Natural killer cell (primary cell): ENCODE data around the gene GRM1. TPM values are rescaled to one million over a fixed set of nuclear protein-coding genes. Genes with fewer than 3 reads are reported as not detected.

Source experiments
- ATAC-seq, 3 donors: fragments of 150-1000 bp in 2 of 3; fragments of 200-7000 bp in 1 of 3; cut with Tn5 transposase; 1 replicate in 1 of 3; 2 replicates in 2 of 3; pipeline ENCODE4 v1.10.0; 2021; ENCODE audit warnings: mild to moderate bottlenecking in 2 of 3, moderate library complexity in 2 of 3
- DNase-seq, 2 donors: peaks; one replicate each; pipeline versions ENCODE4 v3.0.0 to v3.0.0-alpha.2; 2013 to 2021; ENCODE audit warnings: mixed read lengths in 1 of 2
- H3K27ac ChIP-seq: one replicate; pipeline ENCODE4 v1.5.1; 2013; ENCODE audit warnings: mild to moderate bottlenecking, low read length
- H3K27me3 ChIP-seq: one replicate; pipeline ENCODE4 v1.6.1; 2013; ENCODE audit warnings: low read length; ENCODE audit not compliant: control insufficient read depth, insufficient read depth
- H3K36me3 ChIP-seq: one replicate; pipeline ENCODE4 v1.6.1; 2013; ENCODE audit warnings: low read length; ENCODE audit not compliant: control insufficient read depth, insufficient read depth
- H3K4me1 ChIP-seq: one replicate; pipeline ENCODE4 v1.6.1; 2013; ENCODE audit warnings: low read length; ENCODE audit not compliant: control insufficient read depth, insufficient read depth
- H3K4me3 ChIP-seq: one replicate; pipeline ENCODE4 v1.5.1; 2013; ENCODE audit warnings: low read length
- H3K9me3 ChIP-seq: one replicate; pipeline ENCODE4 v1.6.1; 2013; ENCODE audit warnings: low read length; ENCODE audit not compliant: control insufficient read depth, insufficient read depth
- H3K27ac Mint-ChIP-seq, 2 donors: one replicate each; pipeline ENCODE4 v1.8.0; 2022; ENCODE audit warnings: mild to moderate bottlenecking in 2 of 2, mixed read lengths in 2 of 2, moderate library complexity in 1 of 2
- H3K27me3 Mint-ChIP-seq, 2 donors: one replicate each; pipeline ENCODE4 v1.8.0; 2022; ENCODE audit warnings: low read depth in 2 of 2, mixed read lengths in 2 of 2
- H3K36me3 Mint-ChIP-seq: one replicate; pipeline ENCODE4 v1.8.0; 2022; ENCODE audit warnings: mixed read lengths
- H3K4me1 Mint-ChIP-seq, 2 donors: one replicate each; pipeline ENCODE4 v1.8.0; 2022; ENCODE audit warnings: mixed read lengths in 2 of 2
- H3K4me3 Mint-ChIP-seq: one replicate; pipeline ENCODE4 v1.8.0; 2022; ENCODE audit warnings: mild to moderate bottlenecking, moderate library complexity, mixed read lengths
- H3K9me3 Mint-ChIP-seq, 2 donors: one replicate each; pipeline ENCODE4 v1.8.0; 2022; ENCODE audit warnings: mixed read lengths in 2 of 2
- whole genome bisulfite sequencing: methylation state at CpG from one replicate; pipeline ENCODE4 v1.1.7; 2013; ENCODE audit warnings: missing lambda C conversion rate; ENCODE audit not compliant: insufficient coverage; 5-methylcytosine and 5-hydroxymethylcytosine counted together
- intact Hi-C: fragments of 100-400 bp; cut with micrococcal nuclease; formaldehyde crosslinking; loops from one replicate; pipeline ENCODE4 v1.14.2; 2022
- total RNA-seq, 4 donors: library from RNA; stranded (reverse); fragments of 120-200 nt in 1 of 4; gene quantifications; one replicate each; pipeline versions ENCODE4 v1.2.3 to v1.2.4, GENCODE V29; 2013 to 2022
- TF ChIP-seq, protein P1 (sequence below): fragments of 200-600 bp; IDR thresholded peaks from one replicate; pipeline ENCODE4 v1.8.0; 2022; ENCODE audit warnings: antibody characterized with exemption

GRM1 gene
- not detected for total RNA-seq
- 0.05 TPM for total RNA-seq (2013)

- H3K27ac Mint-ChIP-seq: no peak within 1 kb of the TSS
- 11% methylated on average over 38 of the region's 39 CpGs for WGBS
- no peak for DNase-seq
Observed at GRCh38 chr6:146028851-146029572, at the start of gene GRM1. TSS of gene GRM1 (plus strand) at chr6:146029062. CDS start at chr6:146029518, 456 bp downstream.

DNA sequence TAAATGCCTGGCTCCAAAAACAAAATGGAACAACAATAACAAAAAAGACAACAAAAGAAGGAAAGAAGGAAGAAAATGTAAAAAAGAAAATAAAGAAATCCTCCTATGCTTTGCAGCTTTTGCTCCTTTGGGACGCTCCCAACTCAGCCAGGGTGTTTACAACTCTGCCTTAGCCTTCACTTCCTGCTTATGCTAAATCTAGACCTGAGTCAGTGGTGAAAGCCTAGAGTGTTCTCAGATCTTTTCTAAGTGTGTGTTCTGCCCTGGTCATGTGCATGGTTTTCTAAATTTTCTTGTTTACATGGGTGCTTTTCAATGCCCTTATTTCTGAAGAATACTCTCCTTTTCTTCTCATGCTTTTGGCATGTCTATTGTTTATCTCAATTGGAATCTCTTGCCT, 19.5 kb upstream of the GRM1 start:
- H3K4me3 Mint-ChIP-seq: no peak overlapping the region
- no peaks in the 10 kb centered on the region for H3K27me3 ChIP-seq
- H3K4me3 ChIP-seq: no peak overlapping the region
- no peaks in the 10 kb centered on the region for H3K36me3 Mint-ChIP-seq
- no peaks in the 10 kb centered on the region for H3K4me1 ChIP-seq
- no peaks in the 10 kb centered on the region for H3K36me3 ChIP-seq
- H3K9me3 Mint-ChIP-seq: peaks cover 0 to 2% of the 10 kb centered on the region in 2 donors
- H3K4me1 Mint-ChIP-seq: no peaks in the 10 kb centered on the region
- intact Hi-C loops: no loop called here
- H3K27ac ChIP-seq: no peak overlapping the region
- 63% methylated on average over 1 of the region's 1 CpG for WGBS
- no peak for DNase-seq
- ATAC-seq: no peak
- no peaks in the 10 kb centered on the region for H3K27me3 Mint-ChIP-seq
- TF ChIP-seq, protein P1, sequence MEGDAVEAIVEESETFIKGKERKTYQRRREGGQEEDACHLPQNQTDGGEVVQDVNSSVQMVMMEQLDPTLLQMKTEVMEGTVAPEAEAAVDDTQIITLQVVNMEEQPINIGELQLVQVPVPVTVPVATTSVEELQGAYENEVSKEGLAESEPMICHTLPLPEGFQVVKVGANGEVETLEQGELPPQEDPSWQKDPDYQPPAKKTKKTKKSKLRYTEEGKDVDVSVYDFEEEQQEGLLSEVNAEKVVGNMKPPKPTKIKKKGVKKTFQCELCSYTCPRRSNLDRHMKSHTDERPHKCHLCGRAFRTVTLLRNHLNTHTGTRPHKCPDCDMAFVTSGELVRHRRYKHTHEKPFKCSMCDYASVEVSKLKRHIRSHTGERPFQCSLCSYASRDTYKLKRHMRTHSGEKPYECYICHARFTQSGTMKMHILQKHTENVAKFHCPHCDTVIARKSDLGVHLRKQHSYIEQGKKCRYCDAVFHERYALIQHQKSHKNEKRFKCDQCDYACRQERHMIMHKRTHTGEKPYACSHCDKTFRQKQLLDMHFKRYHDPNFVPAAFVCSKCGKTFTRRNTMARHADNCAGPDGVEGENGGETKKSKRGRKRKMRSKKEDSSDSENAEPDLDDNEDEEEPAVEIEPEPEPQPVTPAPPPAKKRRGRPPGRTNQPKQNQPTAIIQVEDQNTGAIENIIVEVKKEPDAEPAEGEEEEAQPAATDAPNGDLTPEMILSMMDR: no peak
- H3K9me3 ChIP-seq: no peaks in the 10 kb centered on the region
- H3K27ac Mint-ChIP-seq: no peak overlapping the region

More at GRCh38 chr6:146028851-146029572, at the start of gene GRM1:
- Mint-ChIP-seq H3K36me3 (peaks cover 10% of the 10 kb centered on the region), H3K4me3 (no peak within 1 kb of the TSS), H3K4me1 (no peaks in the 10 kb centered on the region), H3K27me3 (peaks cover 28 to 38% of the 10 kb centered on the region in 2 donors), H3K9me3 (no peaks in the 10 kb centered on the region)
- intact Hi-C loops: no loop called here
- H3K9me3 ChIP-seq: peaks cover 4% of the 10 kb centered on the region
- no peak within 1 kb of the TSS for H3K4me3 ChIP-seq
- H3K27me3 ChIP-seq: peaks cover 21% of the 10 kb centered on the region
- H3K36me3 ChIP-seq: no peaks in the 10 kb centered on the region
- H3K4me1 ChIP-seq: no peaks in the 10 kb centered on the region
- no peak for ATAC-seq
- TF ChIP-seq, protein P1: no peak
- no peak within 1 kb of the TSS for H3K27ac ChIP-seq

DNA sequence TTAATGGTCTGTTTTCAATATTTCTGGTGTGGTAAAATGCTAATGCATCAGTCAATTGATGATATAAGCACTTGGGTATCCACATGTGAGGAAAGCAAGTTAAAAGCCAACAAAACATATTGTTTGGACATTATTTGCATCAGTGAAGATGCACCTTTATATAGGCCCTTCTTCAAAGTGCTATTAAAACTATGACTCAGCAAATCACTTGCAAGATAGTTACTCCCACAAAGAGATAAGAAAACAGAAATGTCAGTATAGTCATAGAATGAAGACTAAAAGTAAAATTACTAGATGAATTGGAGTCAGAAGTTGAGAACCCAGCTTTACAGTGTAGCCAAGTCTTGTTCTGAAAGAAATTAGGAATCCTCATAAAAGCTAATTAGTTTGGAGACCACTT, 14.6 kb upstream of the GRM1 start:
- no peaks in the 10 kb centered on the region for H3K27me3 Mint-ChIP-seq
- H3K4me3 Mint-ChIP-seq: no peak overlapping the region
- DNase-seq (no peak), ATAC-seq (no peak)
- intact Hi-C loops: no loop called here
- Histone ChIP-seq H3K27ac (no peak overlapping the region), H3K4me3 (no peak overlapping the region), H3K36me3 (no peaks in the 10 kb centered on the region), H3K4me1 (no peaks in the 10 kb centered on the region), H3K9me3 (no peaks in the 10 kb centered on the region), H3K27me3 (no peaks in the 10 kb centered on the region)
- peaks cover 0 to 4% of the 10 kb centered on the region in 2 donors for H3K9me3 Mint-ChIP-seq
- H3K27ac Mint-ChIP-seq: no peak overlapping the region
- H3K36me3 Mint-ChIP-seq: no peaks in the 10 kb centered on the region
- TF ChIP-seq, protein P1: no peak
- H3K4me1 Mint-ChIP-seq: no peaks in the 10 kb centered on the region

DNA sequence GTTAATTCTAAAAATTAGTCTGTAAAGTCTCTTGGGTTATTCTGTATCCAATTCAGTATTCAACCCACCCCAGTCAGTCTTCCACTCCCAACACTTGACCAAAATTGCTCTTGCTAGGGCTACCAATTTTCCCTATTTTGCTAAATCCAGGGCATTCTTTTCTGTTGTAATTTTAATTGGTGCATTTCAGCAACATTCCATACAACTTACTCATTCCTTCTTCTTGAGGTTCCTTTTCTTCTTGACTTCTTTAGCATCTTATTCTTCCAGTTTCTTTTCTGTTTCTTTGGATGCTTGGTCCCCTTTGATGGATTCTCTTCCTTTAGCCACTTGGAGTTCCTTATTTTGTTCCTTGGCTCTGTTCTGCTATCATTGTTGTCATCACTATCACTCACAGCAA, 11.2 kb upstream of the GRM1 start:
- H3K36me3 Mint-ChIP-seq: peaks cover 6% of the 10 kb centered on the region
- no peak overlapping the region for H3K27ac ChIP-seq

More for the DNA sequence above, 11.2 kb upstream of the GRM1 start:
- Histone ChIP-seq H3K36me3 (no peaks in the 10 kb centered on the region), H3K9me3 (no peaks in the 10 kb centered on the region), H3K4me1 (no peaks in the 10 kb centered on the region), H3K4me3 (no peak overlapping the region), H3K27me3 (no peaks in the 10 kb centered on the region)
- ATAC-seq (no peak), DNase-seq (no peak)
- intact Hi-C loops: no loop called here
- Mint-ChIP-seq H3K4me1 (no peaks in the 10 kb centered on the region), H3K27me3 (peaks cover 0 to 2% of the 10 kb centered on the region in 2 donors), H3K9me3 (peaks cover 0 to 6% of the 10 kb centered on the region in 2 donors), H3K27ac (no peak overlapping the region), H3K4me3 (no peak overlapping the region)
- TF ChIP-seq, protein P1: no peak
